HG03064 (cell line): ENCODE results near the gene SLC6A7.
"Not testable (repeated sequence)": the region's sequence is repeated elsewhere in the genome, so short reads cannot be mapped to it uniquely, and the experiment has no call there.

Experiments
- ATAC-seq: cut with Tn5 transposase; IDR thresholded peaks from one replicate; pipeline ENCODE4 v1.9.1; 2021; ENCODE audit warnings: low read depth; ENCODE audit not compliant: unreplicated experiment

Gene SLC6A7

GRCh38 chr5:150214289-150214688 is 24.4 kb downstream of the SLC6A7 start:
- ATAC-seq = no peak

- no peak for ATAC-seq
These were observed 26.4 kb downstream of the SLC6A7 start for GRCh38 chr5:150215979-150216944.

GRCh38 chr5:150217038-150217437 is 27.2 kb downstream of the SLC6A7 start:
- no peak for ATAC-seq

GRCh38 chr5:150217873-150218692 is 28.2 kb downstream of the SLC6A7 start:
- ATAC-seq = peak; percentile 79

GRCh38 chr5:150218693-150219035 is 28.8 kb downstream of the SLC6A7 start:
- ATAC-seq = no peak

- no peak for ATAC-seq
These were observed 29.3 kb downstream of the SLC6A7 start for GRCh38 chr5:150219142-150219541.

- no peak for ATAC-seq
These were observed 30.0 kb downstream of the SLC6A7 start for GRCh38 chr5:150219861-150220260.

- ATAC-seq = no peak
These were observed 31.6 kb downstream of the SLC6A7 start for GRCh38 chr5:150221471-150221870.

- ATAC-seq = no peak
These were observed 33.0 kb downstream of the SLC6A7 start for GRCh38 chr5:150222906-150223305.

GRCh38 chr5:150223474-150223873 is 33.6 kb downstream of the SLC6A7 start:
- no peak for ATAC-seq

GRCh38 chr5:150224483-150225027 is 34.7 kb downstream of the SLC6A7 start:
- ATAC-seq = no peak

- ATAC-seq = no peak
These were observed 37.2 kb downstream of the SLC6A7 start for GRCh38 chr5:150227036-150227435.

GRCh38 chr5:150227606-150228273 is 37.9 kb downstream of the SLC6A7 start:
- ATAC-seq = no peak

GRCh38 chr5:150229571-150229970 is 39.7 kb downstream of the SLC6A7 start:
- no peak for ATAC-seq

- ATAC-seq = no peak
These were observed 41.0 kb downstream of the SLC6A7 start for GRCh38 chr5:150230842-150231241.

GRCh38 chr5:150233706-150234105 is 43.8 kb downstream of the SLC6A7 start:
- not testable (repeated sequence) for ATAC-seq

- no peak for ATAC-seq
These were observed 45.0 kb downstream of the SLC6A7 start for GRCh38 chr5:150234576-150235499.

- no peak for ATAC-seq
These were observed 45.6 kb downstream of the SLC6A7 start for GRCh38 chr5:150235500-150235854.

- no peak for ATAC-seq
These were observed 46.5 kb downstream of the SLC6A7 start for GRCh38 chr5:150236313-150236712.
